H9 (cell line): ENCODE data around the gene GRIK3. TPM values are rescaled to one million over a fixed set of nuclear protein-coding genes. Genes with fewer than 3 reads are reported as not detected.

Experiments
- DNase-seq: peaks from one replicate; pipeline ENCODE4 v3.0.0-alpha.2; 2017
- H2AFZ ChIP-seq: one replicate; pipeline ENCODE4 v1.6.1; 2013; ENCODE audit warnings: mild to moderate bottlenecking, low read length, control low read depth, moderate library complexity
- H2AK5ac ChIP-seq: 2 replicates; pipeline ENCODE4 v1.6.1; 2013; ENCODE audit warnings: low read length, control low read depth, mixed read lengths; ENCODE audit not compliant: insufficient read length
- H2BK120ac ChIP-seq: one replicate; pipeline ENCODE4 v1.6.1; 2013; ENCODE audit warnings: low read depth, mild to moderate bottlenecking, low read length, control low read depth, inconsistent platforms; ENCODE audit not compliant: poor library complexity, severe bottlenecking
- H2BK12ac ChIP-seq: 2 replicates; pipeline ENCODE4 v1.6.1; 2013; ENCODE audit warnings: low read length, control low read depth, mixed read lengths, low read depth; ENCODE audit not compliant: insufficient read length
- H2BK15ac ChIP-seq: 2 replicates; pipeline ENCODE4 v1.6.1; 2013; ENCODE audit warnings: low read depth, low read length, control low read depth
- H2BK20ac ChIP-seq: one replicate; pipeline ENCODE4 v1.6.1; 2013; ENCODE audit warnings: low read depth, mild to moderate bottlenecking, low read length, control low read depth, inconsistent platforms; ENCODE audit not compliant: poor library complexity, severe bottlenecking
- H2BK5ac ChIP-seq: 2 replicates; pipeline ENCODE4 v1.6.1; 2013; ENCODE audit warnings: low read length, control low read depth, mixed read lengths; ENCODE audit not compliant: insufficient read length
- H3K14ac ChIP-seq: 2 replicates; pipeline ENCODE4 v1.6.1; 2013; ENCODE audit warnings: low read length, control low read depth; ENCODE audit not compliant: insufficient read depth
- H3K18ac ChIP-seq: 2 replicates; pipeline ENCODE4 v1.6.1; 2013; ENCODE audit warnings: low read depth, mild to moderate bottlenecking, mixed read lengths, low read length, control low read depth; ENCODE audit not compliant: insufficient read length
- H3K23ac ChIP-seq: 2 replicates; pipeline ENCODE4 v1.6.1; 2013; ENCODE audit warnings: low read length, control low read depth, mixed read lengths, low read depth; ENCODE audit not compliant: insufficient read length
- H3K23me2 ChIP-seq: 2 replicates; pipeline ENCODE4 v1.6.1; 2013; ENCODE audit warnings: low read depth, mild to moderate bottlenecking, mixed read lengths, low read length, control low read depth; ENCODE audit not compliant: insufficient read length, poor library complexity, severe bottlenecking
- H3K27ac ChIP-seq: 2 replicates; pipeline ENCODE4 v1.5.1; 2013; ENCODE audit warnings: low read length, control low read depth, mixed read lengths, low read depth; ENCODE audit not compliant: insufficient read length
- H3K27me3 ChIP-seq: 2 replicates; pipeline ENCODE4 v1.6.1; 2013; ENCODE audit warnings: low read length, control low read depth, inconsistent platforms; ENCODE audit not compliant: insufficient read depth
- H3K4ac ChIP-seq: 2 replicates; pipeline ENCODE4 v1.6.1; 2013; ENCODE audit warnings: low read depth, mild to moderate bottlenecking, control low read depth, inconsistent platforms, low read length, moderate library complexity
- H3K4me1 ChIP-seq: 2 replicates; pipeline ENCODE4 v1.6.1; 2013; ENCODE audit warnings: low read length, control low read depth, inconsistent platforms; ENCODE audit not compliant: insufficient read depth
- H3K4me2 ChIP-seq: 2 replicates; pipeline ENCODE4 v1.6.1; 2013; ENCODE audit warnings: low read length, control low read depth, mixed read lengths; ENCODE audit not compliant: insufficient read length, insufficient read depth
- H3K56ac ChIP-seq: 2 replicates; pipeline ENCODE4 v1.6.1; 2013; ENCODE audit warnings: low read depth, mild to moderate bottlenecking, mixed read lengths, low read length, control low read depth; ENCODE audit not compliant: insufficient read length
- H3K79me1 ChIP-seq: 2 replicates; pipeline ENCODE4 v1.6.1; 2013; ENCODE audit warnings: low read depth, mild to moderate bottlenecking, moderate library complexity, low read length, control low read depth, inconsistent platforms; ENCODE audit not compliant: insufficient read depth, poor library complexity, severe bottlenecking
- H3K79me2 ChIP-seq: 2 replicates; pipeline ENCODE4 v1.6.1; 2013; ENCODE audit warnings: low read length, control low read depth, inconsistent platforms; ENCODE audit not compliant: insufficient read depth
- H3K9ac ChIP-seq: 2 replicates; pipeline ENCODE4 v1.6.1; 2013; ENCODE audit warnings: low read length, control low read depth, mixed read lengths; ENCODE audit not compliant: insufficient read length; ENCODE audit errors: extremely low read depth
- H3K9me3 ChIP-seq: one replicate; pipeline ENCODE4 v1.6.1; 2013; ENCODE audit warnings: low read depth, low read length, inconsistent platforms; ENCODE audit not compliant: control insufficient read depth
- H3T11ph ChIP-seq: one replicate; pipeline ENCODE4 v1.6.1; 2013; ENCODE audit warnings: mild to moderate bottlenecking, low read length, control low read depth, inconsistent platforms
- H4K20me1 ChIP-seq: one replicate; pipeline ENCODE4 v1.6.1; 2013; ENCODE audit not compliant: control insufficient read depth, insufficient read length, insufficient read depth
- H4K5ac ChIP-seq: 2 replicates; pipeline ENCODE4 v1.6.1; 2013; ENCODE audit warnings: low read depth, mild to moderate bottlenecking, mixed read lengths, low read length, control low read depth; ENCODE audit not compliant: insufficient read length
- H4K8ac ChIP-seq: replicated peaks from 2 replicates; pipeline ENCODE4 v1.6.1; 2013; ENCODE audit warnings: low read length, control low read depth, mixed read lengths, low read depth; ENCODE audit not compliant: insufficient read length
- H4K91ac ChIP-seq: 2 replicates; pipeline ENCODE4 v1.6.1; 2013; ENCODE audit warnings: low read depth, mild to moderate bottlenecking, moderate library complexity, mixed read lengths, low read length, control low read depth; ENCODE audit not compliant: insufficient read length
- H3K27ac Mint-ChIP-seq, 3 experiments: 2 replicates in 2 of 3; 3 replicates in 1 of 3; pipeline ENCODE4 v1.8.0; 2020 to 2021; ENCODE audit warnings: mixed read lengths in 3 of 3, mild to moderate bottlenecking in 1 of 3, moderate library complexity in 1 of 3
- H3K27me3 Mint-ChIP-seq: 2 replicates; pipeline ENCODE4 v1.8.0; 2021; ENCODE audit warnings: low read depth, mild to moderate bottlenecking, moderate library complexity, mixed read lengths
- H3K36me3 Mint-ChIP-seq, 3 experiments: 2 replicates in 2 of 3; 3 replicates in 1 of 3; pipeline ENCODE4 v1.8.0; 2020 to 2021; ENCODE audit warnings: low read depth in 3 of 3, mixed read lengths in 3 of 3; ENCODE audit not compliant: insufficient read depth in 1 of 3
- H3K4me1 Mint-ChIP-seq, 2 experiments: 2 replicates each; pipeline ENCODE4 v1.8.0; 2020; ENCODE audit warnings: mixed read lengths in 2 of 2
- H3K4me3 Mint-ChIP-seq, 2 experiments: 2 replicates in 1 of 2; 3 replicates in 1 of 2; pipeline ENCODE4 v1.8.0; 2020 to 2021; ENCODE audit warnings: mild to moderate bottlenecking in 2 of 2, mixed read lengths in 2 of 2, moderate library complexity in 1 of 2
- H3K9me3 Mint-ChIP-seq, 2 experiments: 2 replicates in 1 of 2; 3 replicates in 1 of 2; pipeline ENCODE4 v1.8.0; 2020; ENCODE audit warnings: mild to moderate bottlenecking in 2 of 2, mixed read lengths in 2 of 2, moderate library complexity in 1 of 2
- CTCF ChIP-seq: fragments of 200-600 bp; sonication (generic); conservative IDR thresholded peaks from 3 replicates; pipeline ENCODE4 v1.8.0; 2021; ENCODE audit warnings: antibody characterized with exemption, mild to moderate bottlenecking
- WGBS: extraction: QIAGEN DNeasy Blood & Tissue Kit; methylation state at CpG from one replicate; pipeline ENCODE4 v1.1.7; 2013; ENCODE audit warnings: missing lambda C conversion rate, low lambda C conversion rate, mixed read lengths; ENCODE audit not compliant: insufficient read length; ENCODE audit errors: extremely low coverage; 5-methylcytosine and 5-hydroxymethylcytosine counted together
- total RNA-seq: library from RNA; stranded (reverse); gene quantifications from 2 replicates; pipeline ENCODE4 v1.2.1, GENCODE V29; 2021

The GRIK3 gene
- total RNA-seq, 1 experiment from 2014 or later: 1.7 TPM

- H3K9me3 ChIP-seq: no peaks in the 10 kb centered on the region
- WGBS: no CpG with 5 or more reads among the region's 4 CpGs
These were observed 227.1 kb downstream of the GRIK3 start for GRCh38 chr1:36807262-36807661.

More at GRCh38 chr1:36807262-36807661, 227.1 kb downstream of the GRIK3 start:
- no peak overlapping the region for H3T11ph ChIP-seq
- H3K14ac ChIP-seq: no peak overlapping the region; the same call in 1 of the 2 replicates
- no peak overlapping the region for H2BK120ac ChIP-seq
- H3K23ac ChIP-seq: no peak overlapping the region
- Mint-ChIP-seq H3K36me3 (peaks cover 0 to 5% (median 3%) of the 10 kb centered on the region in 3 experiments; a peak in 1 of 7 replicates), H3K4me1 (peaks cover 24 to 31% of the 10 kb centered on the region in 2 experiments), H3K9me3 (peaks cover 2 to 7% of the 10 kb centered on the region in 2 experiments; a peak in 3 of 5 replicates), H3K27ac (no peak overlapping the region; a peak in 1 of 7 replicates), H3K4me3 (no peak overlapping the region), H3K27me3 (peaks cover 4% of the 10 kb centered on the region)
- no peaks in the 10 kb centered on the region for H3K79me1 ChIP-seq
- no peak overlapping the region for H3K56ac ChIP-seq
- H2AFZ ChIP-seq: no peak overlapping the region
- H2BK15ac ChIP-seq: no peak overlapping the region
- H3K27me3 ChIP-seq: no peaks in the 10 kb centered on the region
- H3K9ac ChIP-seq: no peak overlapping the region
- H3K4me2 ChIP-seq: no peak overlapping the region
- no peak overlapping the region for H3K4ac ChIP-seq
- H3K27ac ChIP-seq: no peak overlapping the region
- no peak overlapping the region for H4K5ac ChIP-seq
- no peaks in the 10 kb centered on the region for H3K79me2 ChIP-seq
- H3K18ac ChIP-seq: no peak overlapping the region
- no peaks in the 10 kb centered on the region for H4K20me1 ChIP-seq
- H3K4me1 ChIP-seq: no peaks in the 10 kb centered on the region; the same call in 1 of the 2 replicates
- no peaks in the 10 kb centered on the region for H3K23me2 ChIP-seq
- DNase-seq: no peak
- H4K8ac ChIP-seq: no peak overlapping the region
- H2BK20ac ChIP-seq: no peak overlapping the region
- H2AK5ac ChIP-seq: no peak overlapping the region
- no peak overlapping the region for H2BK5ac ChIP-seq
- H4K91ac ChIP-seq: no peak overlapping the region
- TF ChIP-seq CTCF: no peak
- H2BK12ac ChIP-seq: no peak overlapping the region
